Urinary bladder (tissue), 4 donors: Measurements from ENCODE around the gene SPATA25. TPM values are rescaled to one million over a fixed set of nuclear protein-coding genes. Genes with fewer than 3 reads are reported as not detected.

Source experiments
- DNase-seq: peaks from one replicate; pipeline ENCODE4 v3.0.0-alpha.2; 2015; ENCODE audit errors: extremely low spot score
- H3K27ac ChIP-seq: one replicate; pipeline ENCODE4 v1.5.1; 2013; ENCODE audit warnings: low read depth, mild to moderate bottlenecking, moderate library complexity
- H3K36me3 ChIP-seq: one replicate; pipeline ENCODE4 v1.6.1; 2013; ENCODE audit warnings: mild to moderate bottlenecking, moderate library complexity; ENCODE audit not compliant: insufficient read depth
- H3K4me1 ChIP-seq: one replicate; pipeline ENCODE4 v1.6.1; 2013; ENCODE audit warnings: mild to moderate bottlenecking, moderate library complexity; ENCODE audit not compliant: insufficient read depth
- H3K4me3 ChIP-seq: one replicate; pipeline ENCODE4 v1.5.1; 2013; ENCODE audit warnings: low read depth, low read length
- WGBS: extraction: QIAGEN DNeasy Blood & Tissue Kit; methylation state at CpG from one replicate; pipeline ENCODE4 v1.1.7; 2013; 5-methylcytosine and 5-hydroxymethylcytosine counted together
- polyA plus RNA-seq: library from polyadenylated mRNA; stranded (reverse); fragments of 200-250 nt; gene quantifications from one replicate; pipeline ENCODE4 v1.2.3, GENCODE V29; 2013
- total RNA-seq: library from RNA; depleted of rRNA; stranded (reverse); fragments of >200 nt; gene quantifications from one replicate; pipeline ENCODE4 v1.2.3, GENCODE V29; 2014
- donor health status: healthy with polysubstance abuse.
- donor health status: healthy.

Gene SPATA25
- total and polyA plus RNA-seq, 2 donors: 1.7 to 3.8 TPM

GRCh38 chr20:45857114-45857881, 30.1 kb downstream of the SPATA25 start, which contains the start of the genes ACOT8 and ZSWIM3:
TSS of gene ACOT8 (minus strand) at chr20:45857392. CDS start at chr20:45857315, 77 bp downstream.
TSS of gene ZSWIM3 (plus strand) at chr20:45857614. CDS start at chr20:45857826, 212 bp downstream.
- no peaks in the 10 kb centered on the region for H3K36me3 ChIP-seq
- peak within 1 kb of the TSS; percentile 68 for H3K27ac ChIP-seq
- under 1% methylated on average over 36 of the region's 36 CpGs for WGBS
- DNase-seq: peak; percentile 100
- peaks cover 3% of the 10 kb centered on the region for H3K4me1 ChIP-seq
- peak within 1 kb of the TSS; percentile 91 for H3K4me3 ChIP-seq

- Histone ChIP-seq H3K4me1 (peaks cover 3% of the 10 kb centered on the region), H3K36me3 (no peaks in the 10 kb centered on the region), H3K27ac (no peak overlapping the region), H3K4me3 (no peak overlapping the region)
- DNase-seq: no peak
- WGBS: 65% methylated on average over 2 of the region's 2 CpGs
Measured at GRCh38 chr20:45853484-45853883, 33.9 kb downstream of the SPATA25 start.

GRCh38 chr20:45852326-45852725, 35.1 kb downstream of the SPATA25 start:
- no peaks in the 10 kb centered on the region for H3K36me3 ChIP-seq
- peaks cover 3% of the 10 kb centered on the region for H3K4me1 ChIP-seq
- H3K4me3 ChIP-seq: no peak overlapping the region
- WGBS: 93% methylated on average over 6 of the region's 6 CpGs
- no peak for DNase-seq
- H3K27ac ChIP-seq: no peak overlapping the region

- no peak overlapping the region for H3K4me3 ChIP-seq
- peaks cover 3% of the 10 kb centered on the region for H3K4me1 ChIP-seq
- no peak for DNase-seq
- no peak overlapping the region for H3K27ac ChIP-seq
- H3K36me3 ChIP-seq: no peaks in the 10 kb centered on the region
Measured at GRCh38 chr20:45851501-45851900, 35.9 kb downstream of the SPATA25 start.

GRCh38 chr20:45850926-45851325, 36.5 kb downstream of the SPATA25 start:
- 95% methylated on average over 1 of the region's 1 CpG for WGBS
- H3K27ac ChIP-seq: no peak overlapping the region
- no peak overlapping the region for H3K4me3 ChIP-seq
- peaks cover 3% of the 10 kb centered on the region for H3K4me1 ChIP-seq
- DNase-seq: no peak
- no peaks in the 10 kb centered on the region for H3K36me3 ChIP-seq

- 94% methylated on average over 2 of the region's 2 CpGs for WGBS
- Histone ChIP-seq H3K36me3 (no peaks in the 10 kb centered on the region), H3K27ac (no peak overlapping the region), H3K4me1 (peaks cover 3% of the 10 kb centered on the region), H3K4me3 (no peak overlapping the region)
- no peak for DNase-seq
Measured at GRCh38 chr20:45850238-45850637, 37.2 kb downstream of the SPATA25 start.

- Histone ChIP-seq H3K4me3 (no peak overlapping the region), H3K36me3 (no peaks in the 10 kb centered on the region), H3K4me1 (no peaks in the 10 kb centered on the region), H3K27ac (no peak overlapping the region)
- WGBS: 92% methylated on average over 8 of the region's 8 CpGs
- DNase-seq: no peak
Measured at GRCh38 chr20:45848969-45849582, 38.3 kb downstream of the SPATA25 start.

- Histone ChIP-seq H3K4me1 (no peaks in the 10 kb centered on the region), H3K27ac (no peak overlapping the region), H3K4me3 (no peak overlapping the region), H3K36me3 (no peaks in the 10 kb centered on the region)
- no peak for DNase-seq
- 95% methylated on average over 8 of the region's 8 CpGs for WGBS
Measured at GRCh38 chr20:45848421-45848820, 39.0 kb downstream of the SPATA25 start.

- no peaks in the 10 kb centered on the region for H3K4me1 ChIP-seq
- no peak overlapping the region for H3K4me3 ChIP-seq
- H3K27ac ChIP-seq: no peak overlapping the region
- H3K36me3 ChIP-seq: no peaks in the 10 kb centered on the region
- DNase-seq: no peak
Measured at GRCh38 chr20:45845452-45845851, 42.0 kb downstream of the SPATA25 start.

- Histone ChIP-seq H3K4me1 (no peaks in the 10 kb centered on the region), H3K36me3 (no peaks in the 10 kb centered on the region), H3K4me3 (no peak overlapping the region), H3K27ac (no peak overlapping the region)
- DNase-seq: no peak
- 93% methylated on average over 14 of the region's 14 CpGs for WGBS
Measured at GRCh38 chr20:45843506-45843905, 43.9 kb downstream of the SPATA25 start.

- 37% methylated on average over 5 of the region's 5 CpGs for WGBS
- H3K4me3 ChIP-seq: no peak overlapping the region
- H3K4me1 ChIP-seq: no peaks in the 10 kb centered on the region
- H3K27ac ChIP-seq: no peak overlapping the region
- H3K36me3 ChIP-seq: no peaks in the 10 kb centered on the region
- no peak for DNase-seq
Measured at GRCh38 chr20:45842169-45842812, 45.1 kb downstream of the SPATA25 start.

- no peak overlapping the region for H3K27ac ChIP-seq
- H3K36me3 ChIP-seq: no peaks in the 10 kb centered on the region
- WGBS: 90% methylated on average over 10 of the region's 10 CpGs
- H3K4me1 ChIP-seq: no peaks in the 10 kb centered on the region
- DNase-seq: no peak
- no peak overlapping the region for H3K4me3 ChIP-seq
Measured at GRCh38 chr20:45841407-45842129, 45.9 kb downstream of the SPATA25 start.

GRCh38 chr20:45840700-45841198, 46.7 kb downstream of the SPATA25 start:
- H3K4me1 ChIP-seq: no peaks in the 10 kb centered on the region
- no peak overlapping the region for H3K4me3 ChIP-seq
- no peaks in the 10 kb centered on the region for H3K36me3 ChIP-seq
- no peak overlapping the region for H3K27ac ChIP-seq
- WGBS: 89% methylated on average over 25 of the region's 25 CpGs
- DNase-seq: no peak
